ENCODE data around the gene FRY.

The FRY gene

DNA sequence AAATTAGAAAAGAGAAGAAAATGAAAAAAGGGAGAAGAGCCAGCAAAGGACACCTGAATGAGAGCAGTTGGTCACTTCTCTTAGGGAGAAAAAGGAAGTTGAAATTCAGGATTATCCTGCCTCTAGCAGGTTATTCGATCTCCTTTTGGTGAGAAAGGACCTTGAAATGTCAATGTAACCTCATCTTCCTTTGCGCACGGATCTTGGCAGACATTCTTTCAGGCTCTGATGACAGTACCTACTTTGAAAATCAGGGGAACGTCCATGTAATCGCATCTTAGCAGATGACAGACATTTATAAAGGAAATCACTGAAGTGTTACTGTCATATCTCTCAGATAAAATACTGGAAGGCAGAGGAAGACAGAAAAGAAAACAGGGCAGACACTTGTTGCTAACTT lies 36.7 kb downstream of the FRY start:
- TF ChIP-seq, protein P1, sequence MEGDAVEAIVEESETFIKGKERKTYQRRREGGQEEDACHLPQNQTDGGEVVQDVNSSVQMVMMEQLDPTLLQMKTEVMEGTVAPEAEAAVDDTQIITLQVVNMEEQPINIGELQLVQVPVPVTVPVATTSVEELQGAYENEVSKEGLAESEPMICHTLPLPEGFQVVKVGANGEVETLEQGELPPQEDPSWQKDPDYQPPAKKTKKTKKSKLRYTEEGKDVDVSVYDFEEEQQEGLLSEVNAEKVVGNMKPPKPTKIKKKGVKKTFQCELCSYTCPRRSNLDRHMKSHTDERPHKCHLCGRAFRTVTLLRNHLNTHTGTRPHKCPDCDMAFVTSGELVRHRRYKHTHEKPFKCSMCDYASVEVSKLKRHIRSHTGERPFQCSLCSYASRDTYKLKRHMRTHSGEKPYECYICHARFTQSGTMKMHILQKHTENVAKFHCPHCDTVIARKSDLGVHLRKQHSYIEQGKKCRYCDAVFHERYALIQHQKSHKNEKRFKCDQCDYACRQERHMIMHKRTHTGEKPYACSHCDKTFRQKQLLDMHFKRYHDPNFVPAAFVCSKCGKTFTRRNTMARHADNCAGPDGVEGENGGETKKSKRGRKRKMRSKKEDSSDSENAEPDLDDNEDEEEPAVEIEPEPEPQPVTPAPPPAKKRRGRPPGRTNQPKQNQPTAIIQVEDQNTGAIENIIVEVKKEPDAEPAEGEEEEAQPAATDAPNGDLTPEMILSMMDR (conservative IDR thresholded peaks at IDR 0.05), result no peak
- H3K27ac ChIP-seq, result no peak overlapping the region

DNA sequence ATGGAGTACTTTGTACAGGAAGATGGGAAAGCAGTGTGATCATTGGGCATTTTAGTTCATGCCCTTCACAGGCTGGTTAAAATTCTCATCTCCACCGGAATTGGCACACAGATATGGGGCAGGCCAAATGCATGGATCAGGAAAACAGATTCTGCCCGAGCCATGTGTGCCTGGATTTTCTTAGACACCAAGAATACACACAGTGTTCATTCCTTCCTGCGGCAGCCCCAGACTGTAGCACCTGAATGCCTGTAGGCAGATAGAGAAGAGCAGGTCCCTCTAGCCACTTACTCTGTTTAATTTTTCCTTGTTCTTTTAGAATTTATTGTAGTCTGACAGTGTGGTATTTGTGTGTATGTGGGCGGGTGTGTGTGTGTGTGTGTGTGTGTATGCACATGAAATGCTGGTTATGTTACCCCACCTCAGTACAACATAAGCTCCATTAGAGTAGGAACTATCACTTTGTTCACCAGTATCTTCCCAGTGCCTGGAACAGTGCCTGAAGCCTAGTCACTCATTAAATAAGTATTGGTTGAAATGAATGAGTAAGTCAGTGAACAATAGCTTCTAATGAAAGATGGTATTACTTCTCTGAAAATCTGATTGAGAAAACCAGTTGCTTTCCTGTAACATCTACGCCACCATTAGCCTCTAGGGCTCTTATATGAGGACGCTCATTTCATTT lies 41.7 kb downstream of the FRY start:
- no peak for TF ChIP-seq ZFX (IDR thresholded peaks at IDR 0.05)
- TF ChIP-seq, protein P1 (conservative IDR thresholded peaks at IDR 0.05), result no peak
- H3K27ac ChIP-seq, result no peak overlapping the region

DNA sequence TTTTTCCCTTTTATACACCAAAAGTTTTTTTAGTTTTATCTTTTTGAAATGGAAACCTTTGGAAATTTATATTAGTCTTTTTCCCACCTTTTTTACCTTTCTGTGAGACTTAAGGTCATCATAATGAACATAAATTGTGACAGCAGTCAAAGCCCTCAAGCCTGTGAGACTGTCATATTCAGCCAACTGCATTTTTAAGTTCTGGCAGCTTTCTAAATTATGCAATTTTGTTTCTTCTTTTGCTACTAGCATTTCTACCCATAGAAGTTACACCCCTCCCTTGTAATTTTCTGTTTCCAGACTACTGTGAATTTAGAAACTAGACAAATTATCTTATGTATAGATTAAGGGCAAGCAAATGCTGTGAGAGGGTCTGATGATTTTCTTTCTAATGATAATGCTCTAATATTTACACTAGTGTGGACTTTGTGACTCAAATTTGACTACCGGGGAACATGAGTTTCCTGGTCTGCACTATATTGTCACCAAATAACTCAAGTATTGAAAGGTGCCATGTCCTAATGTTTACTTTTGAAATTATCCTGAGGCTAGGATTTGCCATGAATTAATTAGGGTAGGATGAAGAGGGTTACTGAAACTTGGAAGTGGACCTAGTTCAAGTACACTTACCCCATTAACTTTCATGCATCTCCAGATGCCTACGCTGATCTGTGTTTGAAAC lies 43.7 kb downstream of the FRY start:
- no peak for TF ChIP-seq ZFX (IDR thresholded peaks at IDR 0.05)
- TF ChIP-seq, protein P1 (conservative IDR thresholded peaks at IDR 0.05), result no peak

DNA sequence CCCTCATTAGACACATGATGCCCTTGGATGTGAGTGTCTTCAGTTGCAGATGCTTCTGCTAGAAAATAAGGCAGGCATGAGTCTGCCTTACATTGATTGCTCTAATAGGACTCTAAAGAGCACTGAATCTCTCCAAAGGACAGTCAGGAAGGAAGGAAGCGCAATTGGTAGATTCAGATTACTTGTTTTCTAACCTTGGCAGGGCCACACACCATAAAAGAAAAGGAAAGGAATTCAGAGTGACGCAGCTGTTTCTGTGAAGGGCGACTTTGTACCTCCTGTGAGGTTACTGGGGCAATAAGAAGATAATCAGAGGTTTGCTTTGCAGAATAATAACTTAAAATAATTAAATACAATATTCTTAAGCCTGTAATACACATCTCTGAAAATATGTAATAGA lies 48.0 kb downstream of the FRY start:
- TF ChIP-seq, protein P1 (conservative IDR thresholded peaks at IDR 0.05), result no peak
- TF ChIP-seq ZFX (IDR thresholded peaks at IDR 0.05), result no peak
- H3K27ac ChIP-seq, result peak overlapping the region; percentile 44; the same call in 1 of the 2 replicates

More for the DNA sequence above, 43.7 kb downstream of the FRY start:
- H3K27ac ChIP-seq, result no peak overlapping the region

DNA sequence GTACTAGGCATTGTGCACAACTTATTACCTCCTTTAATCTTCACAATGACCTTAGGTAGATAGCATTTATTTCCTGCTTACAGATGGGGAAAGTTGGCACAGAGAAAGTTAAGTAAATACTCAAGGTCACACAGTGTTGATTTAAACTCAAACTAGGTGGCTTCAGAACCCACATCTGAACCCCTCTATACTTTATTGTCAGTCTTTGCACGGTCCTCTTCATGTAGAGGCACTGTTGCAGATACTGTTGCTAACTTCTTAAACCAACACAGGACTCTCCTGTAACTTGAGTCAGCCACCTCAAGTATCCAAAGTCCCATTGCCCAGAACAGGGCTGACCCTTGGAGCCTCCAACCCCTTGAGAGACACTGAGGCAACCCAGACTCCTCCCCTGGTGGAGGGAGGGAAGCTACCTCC lies 48.8 kb downstream of the FRY start:
- TF ChIP-seq ZFX (IDR thresholded peaks at IDR 0.05), result no peak
- TF ChIP-seq, protein P1 (conservative IDR thresholded peaks at IDR 0.05), result no peak
- H3K27ac ChIP-seq, result peak overlapping the region; percentile 85

DNA sequence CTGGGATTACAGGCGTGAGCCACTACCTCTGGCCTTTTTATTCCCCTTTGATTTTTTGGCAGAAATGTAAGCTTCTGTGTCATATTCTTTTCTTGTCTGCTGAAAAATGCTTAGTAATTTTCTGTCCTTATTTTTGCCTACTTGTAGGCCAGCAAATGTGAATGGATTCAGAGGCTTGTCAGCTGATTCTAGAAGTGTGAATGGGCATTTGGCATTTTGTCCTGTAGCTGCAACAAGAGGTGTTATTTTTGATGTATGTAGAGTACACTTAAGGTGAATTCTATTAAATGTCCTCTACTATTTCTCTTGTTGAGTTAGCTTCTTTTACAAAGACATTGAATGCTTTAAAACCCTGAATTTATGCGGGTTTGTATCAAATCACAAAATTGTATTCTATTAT lies 50.0 kb downstream of the FRY start:
- no peak overlapping the region for H3K27ac ChIP-seq
- no peak for TF ChIP-seq ZFX (IDR thresholded peaks at IDR 0.05)
- TF ChIP-seq, protein P1 (conservative IDR thresholded peaks at IDR 0.05), result no peak

DNA sequence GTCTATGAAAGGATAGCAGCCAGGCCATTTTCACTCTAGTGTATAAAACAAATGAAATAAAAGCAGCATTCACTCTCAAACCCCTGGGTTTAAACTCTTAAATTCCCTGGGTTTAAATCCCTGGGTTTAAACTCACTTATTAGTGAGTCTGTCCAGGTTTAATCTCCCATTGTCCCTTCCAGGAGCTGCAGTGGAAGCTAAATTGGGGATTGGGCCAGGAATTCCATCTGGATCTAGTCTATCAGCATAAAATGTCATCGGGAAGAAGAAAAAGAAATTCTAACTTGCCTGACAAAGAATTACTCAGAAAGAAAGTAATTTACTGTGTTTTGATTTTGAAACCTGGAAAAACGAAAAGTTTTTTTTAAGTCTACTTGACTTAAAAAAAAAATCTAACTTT lies 54.8 kb downstream of the FRY start:
- H3K27ac ChIP-seq, result no peak overlapping the region
- TF ChIP-seq ZFX (IDR thresholded peaks at IDR 0.05), result no peak
- TF ChIP-seq, protein P1 (conservative IDR thresholded peaks at IDR 0.05), result no peak

All from C4-2B (cell line).